ENCODE results near the gene APBB2. TPM values are rescaled to one million over a fixed set of nuclear protein-coding genes. Genes with fewer than 3 reads are reported as not detected.

The APBB2 gene
- total and polyA plus RNA-seq, 8 donors = 4.7 to 55.4 (median 23.1) TPM

GRCh38 chr4:40916880-40917279 is 297.5 kb downstream of the APBB2 start:
- Histone ChIP-seq H3K4me3 (no peak overlapping the region), H3K9me3 (no peaks in the 10 kb centered on the region), H3K27ac (no peak overlapping the region), H3K27me3 (no peaks in the 10 kb centered on the region), H3K4me1 (peaks cover 0 to 16% (median 12%) of the 10 kb centered on the region in 4 donors), H3K36me3 (peaks cover 0 to 21% (median 4%) of the 10 kb centered on the region in 4 donors)
- DNase-seq = peak; percentile 42 to 52
- WGBS, 5 donors = 53 to 84% (median 81%) methylated on average over 5 of the region's 5 CpGs
- no peak for TF ChIP-seq EP300 (IDR thresholded peaks at IDR 0.05)
- TF ChIP-seq, protein P1, sequence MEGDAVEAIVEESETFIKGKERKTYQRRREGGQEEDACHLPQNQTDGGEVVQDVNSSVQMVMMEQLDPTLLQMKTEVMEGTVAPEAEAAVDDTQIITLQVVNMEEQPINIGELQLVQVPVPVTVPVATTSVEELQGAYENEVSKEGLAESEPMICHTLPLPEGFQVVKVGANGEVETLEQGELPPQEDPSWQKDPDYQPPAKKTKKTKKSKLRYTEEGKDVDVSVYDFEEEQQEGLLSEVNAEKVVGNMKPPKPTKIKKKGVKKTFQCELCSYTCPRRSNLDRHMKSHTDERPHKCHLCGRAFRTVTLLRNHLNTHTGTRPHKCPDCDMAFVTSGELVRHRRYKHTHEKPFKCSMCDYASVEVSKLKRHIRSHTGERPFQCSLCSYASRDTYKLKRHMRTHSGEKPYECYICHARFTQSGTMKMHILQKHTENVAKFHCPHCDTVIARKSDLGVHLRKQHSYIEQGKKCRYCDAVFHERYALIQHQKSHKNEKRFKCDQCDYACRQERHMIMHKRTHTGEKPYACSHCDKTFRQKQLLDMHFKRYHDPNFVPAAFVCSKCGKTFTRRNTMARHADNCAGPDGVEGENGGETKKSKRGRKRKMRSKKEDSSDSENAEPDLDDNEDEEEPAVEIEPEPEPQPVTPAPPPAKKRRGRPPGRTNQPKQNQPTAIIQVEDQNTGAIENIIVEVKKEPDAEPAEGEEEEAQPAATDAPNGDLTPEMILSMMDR (IDR thresholded peaks at IDR 0.05) = peak in 2 of 7 experiments; percentile 21 to 25
- intact Hi-C loops (cut with DNase I; ENCODE audit: low total_unique reads) = no loop called here

DNA sequence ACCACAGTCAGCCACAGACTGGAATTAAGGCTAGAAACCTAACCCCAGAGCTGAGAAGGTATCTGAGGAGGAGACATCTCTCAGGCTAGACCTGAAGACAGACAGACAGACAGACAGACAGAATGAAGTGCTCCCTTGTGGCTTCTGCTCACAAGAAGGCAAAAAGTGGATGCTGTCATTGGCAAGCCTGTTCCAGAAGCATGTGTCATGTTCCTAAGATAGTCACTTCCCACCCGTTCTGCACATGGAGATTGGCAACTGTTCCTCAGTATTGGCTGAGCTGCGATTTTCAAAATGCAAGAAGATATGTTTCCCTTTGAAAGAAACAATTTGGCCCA is 298.2 kb downstream of the APBB2 start:
- TF ChIP-seq POLR2AphosphoS5 (IDR thresholded peaks at IDR 0.05) (no peak), POLR2A (IDR thresholded peaks at IDR 0.05) (no peak), EP300 (IDR thresholded peaks at IDR 0.05) (no peak)
- TF ChIP-seq, protein P1 (IDR thresholded peaks at IDR 0.05) = no peak
- Histone ChIP-seq H3K27me3 (no peaks in the 10 kb centered on the region), H3K9me3 (no peaks in the 10 kb centered on the region), H3K4me3 (no peak overlapping the region), H3K27ac (no peak overlapping the region), H3K36me3 (peaks cover 0 to 20% (median 2%) of the 10 kb centered on the region in 4 donors), H3K4me1 (peaks cover 0 to 16% (median 12%) of the 10 kb centered on the region in 4 donors)
- 57 to 92% (median 65%) methylated on average over 2 of the region's 2 CpGs for WGBS, 5 donors
- DNase-seq = no peak
- intact Hi-C loops (cut with DNase I; ENCODE audit: low total_unique reads) = no loop called here

GRCh38 chr4:40915318-40916217 is 298.8 kb downstream of the APBB2 start:
- H3K27ac ChIP-seq = no peak overlapping the region
- no peak overlapping the region for H3K4me3 ChIP-seq
- TF ChIP-seq EP300 (IDR thresholded peaks at IDR 0.05) (no peak), POLR2AphosphoS5 (IDR thresholded peaks at IDR 0.05) (no peak), POLR2A (IDR thresholded peaks at IDR 0.05) (no peak)
- TF ChIP-seq, protein P1 (IDR thresholded peaks at IDR 0.05) = no peak
- DNase-seq = no peak
- WGBS, 5 donors = 76 to 81% (median 77%) methylated on average over 12 of the region's 12 CpGs
- H3K36me3 ChIP-seq = peaks cover 0 to 16% (median 0%) of the 10 kb centered on the region in 4 donors
- no peaks in the 10 kb centered on the region for H3K27me3 ChIP-seq
- no peaks in the 10 kb centered on the region for H3K9me3 ChIP-seq
- peaks cover 0 to 16% (median 12%) of the 10 kb centered on the region in 4 donors for H3K4me1 ChIP-seq
- intact Hi-C loops (cut with DNase I; ENCODE audit: low total_unique reads) = no loop called here

- H3K4me3 ChIP-seq = no peak overlapping the region
- intact Hi-C loops (cut with DNase I; ENCODE audit: low total_unique reads) = no loop called here
- 91 to 94% (median 92%) methylated on average over 15 of the region's 15 CpGs for WGBS, 5 donors
- no peaks in the 10 kb centered on the region for H3K9me3 ChIP-seq
- no peak for TF ChIP-seq POLR2A (IDR thresholded peaks at IDR 0.05)
- TF ChIP-seq POLR2AphosphoS5 (IDR thresholded peaks at IDR 0.05) = no peak
- no peak for TF ChIP-seq EP300 (IDR thresholded peaks at IDR 0.05)
- TF ChIP-seq, protein P1 (IDR thresholded peaks at IDR 0.05) = no peak
- H3K4me1 ChIP-seq = peaks cover 0 to 13% (median 8%) of the 10 kb centered on the region in 4 donors
- no peak overlapping the region for H3K27ac ChIP-seq
- no peaks in the 10 kb centered on the region for H3K27me3 ChIP-seq
- H3K36me3 ChIP-seq = peaks cover 0 to 16% (median 0%) of the 10 kb centered on the region in 4 donors
- no peak for DNase-seq
Measured at GRCh38 chr4:40912460-40913184, 301.7 kb downstream of the APBB2 start.
